ENCODE data around the gene FBL.
"Not testable (repeated sequence)": the region's sequence is repeated elsewhere in the genome, so short reads cannot be mapped to it uniquely, and the experiment has no call there.

FBL gene

GRCh38 chr19:39824143-39825092 lies 21.8 kb downstream of the FBL start:
- H3K9me3 Mint-ChIP-seq, result no peaks in the 10 kb centered on the region
- peaks cover 6% of the 10 kb centered on the region for H3K36me3 Mint-ChIP-seq
- H3K4me1 Mint-ChIP-seq, result peaks cover 14% of the 10 kb centered on the region
- no peak overlapping the region for H3K4me3 Mint-ChIP-seq
- no peak overlapping the region for H3K27ac Mint-ChIP-seq
- H3K27me3 Mint-ChIP-seq, result no peaks in the 10 kb centered on the region

- no peaks in the 10 kb centered on the region for H3K27me3 Mint-ChIP-seq
Measured at GRCh38 chr19:39823686-39824085, 22.5 kb downstream of the FBL start.

GRCh38 chr19:39820696-39821095 lies 25.5 kb downstream of the FBL start:
- H3K4me1 Mint-ChIP-seq, result peaks cover 15% of the 10 kb centered on the region
- no peaks in the 10 kb centered on the region for H3K9me3 Mint-ChIP-seq
- H3K36me3 Mint-ChIP-seq, result peaks cover 7% of the 10 kb centered on the region
- H3K4me3 Mint-ChIP-seq, result no peak overlapping the region
- no peaks in the 10 kb centered on the region for H3K27me3 Mint-ChIP-seq
- no peak overlapping the region for H3K27ac Mint-ChIP-seq

More at GRCh38 chr19:39823686-39824085, 22.5 kb downstream of the FBL start:
- Mint-ChIP-seq H3K9me3 (no peaks in the 10 kb centered on the region), H3K4me3 (no peak overlapping the region), H3K27ac (no peak overlapping the region), H3K36me3 (peaks cover 3% of the 10 kb centered on the region), H3K4me1 (peaks cover 16% of the 10 kb centered on the region)

GRCh38 chr19:39819786-39820185 lies 26.4 kb downstream of the FBL start:
- Mint-ChIP-seq H3K4me1 (peaks cover 15% of the 10 kb centered on the region), H3K4me3 (no peak overlapping the region), H3K27ac (no peak overlapping the region), H3K36me3 (peaks cover 7% of the 10 kb centered on the region), H3K9me3 (no peaks in the 10 kb centered on the region), H3K27me3 (no peaks in the 10 kb centered on the region)

GRCh38 chr19:39818626-39819097 lies 27.5 kb downstream of the FBL start:
- Mint-ChIP-seq H3K9me3 (no peaks in the 10 kb centered on the region), H3K36me3 (peaks cover 8% of the 10 kb centered on the region), H3K27ac (no peak overlapping the region), H3K27me3 (no peaks in the 10 kb centered on the region), H3K4me1 (peaks cover 15% of the 10 kb centered on the region), H3K4me3 (no peak overlapping the region)

GRCh38 chr19:39817888-39818561 lies 28.2 kb downstream of the FBL start:
- H3K4me3 Mint-ChIP-seq, result no peak overlapping the region
- H3K9me3 Mint-ChIP-seq, result no peaks in the 10 kb centered on the region
- H3K27me3 Mint-ChIP-seq, result no peaks in the 10 kb centered on the region
- H3K36me3 Mint-ChIP-seq, result peaks cover 8% of the 10 kb centered on the region
- H3K4me1 Mint-ChIP-seq, result peaks cover 15% of the 10 kb centered on the region
- no peak overlapping the region for H3K27ac Mint-ChIP-seq

- no peaks in the 10 kb centered on the region for H3K27me3 Mint-ChIP-seq
- peaks cover 8% of the 10 kb centered on the region for H3K36me3 Mint-ChIP-seq
- no peaks in the 10 kb centered on the region for H3K9me3 Mint-ChIP-seq
- no peak overlapping the region for H3K27ac Mint-ChIP-seq
- no peak overlapping the region for H3K4me3 Mint-ChIP-seq
- peaks cover 15% of the 10 kb centered on the region for H3K4me1 Mint-ChIP-seq
Measured at GRCh38 chr19:39816287-39817048, 29.7 kb downstream of the FBL start.

GRCh38 chr19:39814595-39814994 lies 31.6 kb downstream of the FBL start:
- no peak overlapping the region for H3K4me3 Mint-ChIP-seq

GRCh38 chr19:39814111-39814510 lies 32.1 kb downstream of the FBL start:
- H3K4me1 Mint-ChIP-seq, H3K9me3 Mint-ChIP-seq, H3K4me3 Mint-ChIP-seq, H3K27me3 Mint-ChIP-seq, H3K36me3 Mint-ChIP-seq, H3K27ac Mint-ChIP-seq: not testable (repeated sequence)

More at GRCh38 chr19:39814595-39814994, 31.6 kb downstream of the FBL start:
- Mint-ChIP-seq H3K27me3 (no peaks in the 10 kb centered on the region), H3K9me3 (no peaks in the 10 kb centered on the region), H3K36me3 (peaks cover 7% of the 10 kb centered on the region), H3K27ac (no peak overlapping the region), H3K4me1 (peaks cover 12% of the 10 kb centered on the region)

GRCh38 chr19:39813264-39813993 lies 32.8 kb downstream of the FBL start:
- peaks cover 7% of the 10 kb centered on the region for H3K36me3 Mint-ChIP-seq
- no peaks in the 10 kb centered on the region for H3K9me3 Mint-ChIP-seq
- no peak overlapping the region for H3K4me3 Mint-ChIP-seq
- no peaks in the 10 kb centered on the region for H3K27me3 Mint-ChIP-seq
- no peak overlapping the region for H3K27ac Mint-ChIP-seq
- H3K4me1 Mint-ChIP-seq, result peaks cover 2% of the 10 kb centered on the region

GRCh38 chr19:39811064-39811463 lies 35.1 kb downstream of the FBL start:
- no peaks in the 10 kb centered on the region for H3K4me1 Mint-ChIP-seq
- no peak overlapping the region for H3K4me3 Mint-ChIP-seq
- no peaks in the 10 kb centered on the region for H3K9me3 Mint-ChIP-seq
- H3K27ac Mint-ChIP-seq, result no peak overlapping the region
- H3K27me3 Mint-ChIP-seq, result no peaks in the 10 kb centered on the region
- H3K36me3 Mint-ChIP-seq, result peaks cover 5% of the 10 kb centered on the region

GRCh38 chr19:39810424-39810823 lies 35.8 kb downstream of the FBL start:
- Mint-ChIP-seq H3K27me3 (no peaks in the 10 kb centered on the region), H3K4me3 (no peak overlapping the region), H3K4me1 (no peaks in the 10 kb centered on the region)

GRCh38 chr19:39809368-39809767 lies 36.8 kb downstream of the FBL start:
- Mint-ChIP-seq H3K36me3 (peaks cover 3% of the 10 kb centered on the region), H3K27ac (no peak overlapping the region), H3K4me1 (no peaks in the 10 kb centered on the region), H3K9me3 (no peaks in the 10 kb centered on the region), H3K4me3 (no peak overlapping the region), H3K27me3 (no peaks in the 10 kb centered on the region)

More at GRCh38 chr19:39810424-39810823, 35.8 kb downstream of the FBL start:
- Mint-ChIP-seq H3K9me3 (no peaks in the 10 kb centered on the region), H3K36me3 (peaks cover 3% of the 10 kb centered on the region), H3K27ac (no peak overlapping the region)

- not testable (repeated sequence) for H3K27me3 Mint-ChIP-seq, H3K9me3 Mint-ChIP-seq, H3K27ac Mint-ChIP-seq, H3K36me3 Mint-ChIP-seq, H3K4me1 Mint-ChIP-seq, H3K4me3 Mint-ChIP-seq
Measured at GRCh38 chr19:39808688-39809087, 37.5 kb downstream of the FBL start.

GRCh38 chr19:39807846-39808364 lies 38.3 kb downstream of the FBL start:
- no peaks in the 10 kb centered on the region for H3K9me3 Mint-ChIP-seq
- no peaks in the 10 kb centered on the region for H3K4me1 Mint-ChIP-seq
- peaks cover 2% of the 10 kb centered on the region for H3K36me3 Mint-ChIP-seq
- H3K27me3 Mint-ChIP-seq, result peaks cover 2% of the 10 kb centered on the region
- H3K27ac Mint-ChIP-seq, result peak overlapping the region; percentile 9
- H3K4me3 Mint-ChIP-seq, result no peak overlapping the region
